Activated CD8-positive, alpha-beta memory T cell treated with anti-CD3 and anti-CD28 coated beads, Interleukin-2, amount 50 U/mL, for 1 hour (primary cell): ENCODE measurements around the gene TCERG1.

Source experiments
- DNase-seq: peaks from one replicate; pipeline ENCODE4 v3.0.0-alpha.2; 2020; ENCODE audit errors: extremely low read depth

Gene TCERG1

GRCh38 chr5:146446861-146447733 is at the start of gene TCERG1:
TSS of gene TCERG1 (plus strand) at chr5:146447333. CDS start at chr5:146447350, 17 bp downstream.
- peak; percentile 95 for DNase-seq

- DNase-seq, result no peak
Measured at GRCh38 chr5:146398826-146399225, 48.3 kb upstream of the TCERG1 start.

GRCh38 chr5:146399481-146399880 is 47.7 kb upstream of the TCERG1 start:
- no peak for DNase-seq

- DNase-seq, result no peak
Measured at GRCh38 chr5:146400201-146400600, 46.9 kb upstream of the TCERG1 start.

GRCh38 chr5:146401021-146401420 is 46.1 kb upstream of the TCERG1 start:
- no peak for DNase-seq

- no peak for DNase-seq
Measured at GRCh38 chr5:146402949-146403348, 44.2 kb upstream of the TCERG1 start.

GRCh38 chr5:146409054-146409671 is 38.0 kb upstream of the TCERG1 start:
- no peak for DNase-seq

GRCh38 chr5:146410272-146410671 is 36.9 kb upstream of the TCERG1 start:
- DNase-seq, result no peak

- DNase-seq, result no peak
Measured at GRCh38 chr5:146419696-146420095, 27.4 kb upstream of the TCERG1 start.

- DNase-seq, result no peak
Measured at GRCh38 chr5:146425023-146425422, 22.1 kb upstream of the TCERG1 start.

- DNase-seq, result no peak
Measured at GRCh38 chr5:146426305-146426704, 20.8 kb upstream of the TCERG1 start.

- no peak for DNase-seq
Measured at GRCh38 chr5:146426853-146427618, 20.1 kb upstream of the TCERG1 start.

- no peak for DNase-seq
Measured at GRCh38 chr5:146427619-146427997, 19.5 kb upstream of the TCERG1 start.

- no peak for DNase-seq
Measured at GRCh38 chr5:146428658-146429057, 18.5 kb upstream of the TCERG1 start.

GRCh38 chr5:146440353-146440752 is 6.8 kb upstream of the TCERG1 start:
- DNase-seq, result no peak

GRCh38 chr5:146440870-146441495 is 6.2 kb upstream of the TCERG1 start:
- DNase-seq, result no peak

GRCh38 chr5:146441896-146442295 is 5.2 kb upstream of the TCERG1 start:
- DNase-seq, result no peak

- no peak for DNase-seq
Measured at GRCh38 chr5:146447734-146448380, 724 bp downstream of the TCERG1 start.

GRCh38 chr5:146448783-146449519 is 1.8 kb downstream of the TCERG1 start:
- no peak for DNase-seq

- no peak for DNase-seq
Measured at GRCh38 chr5:146450002-146450401, 2.9 kb downstream of the TCERG1 start.

- DNase-seq, result no peak
Measured at GRCh38 chr5:146451411-146451810, 4.3 kb downstream of the TCERG1 start.
